GM23338 (cell line): Measurements from ENCODE around the gene BCAS3. TPM values are rescaled to one million over a fixed set of nuclear protein-coding genes. Genes with fewer than 3 reads are reported as not detected.

ENCODE experiments used
- ATAC-seq: fragments of 200-7000 bp; cut with Tn5 transposase; 3 replicates; pipeline ENCODE4 v1.9.1; 2020
- DNase-seq: peaks from one replicate; pipeline ENCODE4 v3.0.0-alpha.2; 2015; ENCODE audit warnings: low spot score
- H2AFZ ChIP-seq: fragments of 200-600 bp; sonication (generic); 2 replicates; pipeline ENCODE4 v1.8.0; 2016; ENCODE audit warnings: antibody characterized with exemption, mild to moderate bottlenecking, moderate library complexity
- H3F3A ChIP-seq: fragments of 200-600 bp; sonication (generic); replicated peaks from 2 replicates; pipeline ENCODE4 v1.8.0; 2017; ENCODE audit warnings: antibody characterized with exemption, mixed run types, low read depth
- H3K27ac ChIP-seq: fragments of 200-600 bp; sonication (generic); 2 replicates; pipeline ENCODE4 v1.6.1; 2016; ENCODE audit warnings: low read depth
- H3K27me3 ChIP-seq: fragments of 200-600 bp; sonication (generic); 2 replicates; pipeline ENCODE4 v1.8.0; 2016; ENCODE audit warnings: mild to moderate bottlenecking, mixed run types, moderate library complexity; ENCODE audit not compliant: insufficient read depth
- H3K36me3 ChIP-seq: fragments of 200-600 bp; sonication (generic); 2 replicates; pipeline ENCODE4 v1.8.0; 2016; ENCODE audit warnings: mild to moderate bottlenecking; ENCODE audit not compliant: insufficient read depth
- H3K4me1 ChIP-seq: fragments of 200-600 bp; sonication (generic); 2 replicates; pipeline ENCODE4 v1.8.0; 2016; ENCODE audit warnings: mild to moderate bottlenecking, moderate library complexity; ENCODE audit not compliant: insufficient read depth
- H3K4me2 ChIP-seq: fragments of 200-600 bp; sonication (generic); 2 replicates; pipeline ENCODE4 v1.7.1; 2017; ENCODE audit warnings: mixed run types
- H3K4me3 ChIP-seq: fragments of 200-600 bp; sonication (generic); 2 replicates; pipeline ENCODE4 v1.6.1; 2016; ENCODE audit warnings: mixed run types
- H3K79me2 ChIP-seq: fragments of 200-600 bp; sonication (generic); replicated peaks from 2 replicates; pipeline ENCODE4 v1.8.0; 2017; ENCODE audit warnings: mild to moderate bottlenecking; ENCODE audit not compliant: insufficient read depth
- H3K9me2 ChIP-seq: fragments of 200-600 bp; sonication (generic); 2 replicates; pipeline ENCODE4 v1.8.0; 2017; ENCODE audit not compliant: insufficient read depth
- H4K20me1 ChIP-seq: fragments of 200-600 bp; sonication (generic); replicated peaks from 2 replicates; pipeline ENCODE4 v1.8.0; 2017; ENCODE audit warnings: mild to moderate bottlenecking; ENCODE audit not compliant: insufficient read depth
- H3K27ac Mint-ChIP-seq: 2 replicates; pipeline ENCODE4 v1.8.0; 2020; ENCODE audit warnings: inconsistent platforms, mild to moderate bottlenecking, moderate library complexity, mixed read lengths
- H3K27me3 Mint-ChIP-seq: 3 replicates; pipeline ENCODE4 v1.8.0; 2022; ENCODE audit warnings: low read depth, mild to moderate bottlenecking, moderate library complexity, mixed read lengths, inconsistent platforms; ENCODE audit not compliant: insufficient read depth, poor library complexity
- H3K36me3 Mint-ChIP-seq: 3 replicates; pipeline ENCODE4 v1.8.0; 2021; ENCODE audit warnings: low read depth, mild to moderate bottlenecking, inconsistent platforms, moderate library complexity, mixed read lengths
- H3K4me1 Mint-ChIP-seq: 3 replicates; pipeline ENCODE4 v1.8.0; 2020; ENCODE audit warnings: mild to moderate bottlenecking, inconsistent platforms, mixed read lengths
- H3K4me3 Mint-ChIP-seq: 3 replicates; pipeline ENCODE4 v1.8.0; 2021; ENCODE audit warnings: moderate library complexity, mild to moderate bottlenecking, inconsistent platforms, mixed read lengths
- H3K9me3 Mint-ChIP-seq: 3 replicates; pipeline ENCODE4 v1.8.0; 2020; ENCODE audit warnings: moderate library complexity, mild to moderate bottlenecking, inconsistent platforms, mixed read lengths
- CREB1 ChIP-seq: fragments of 250-450 bp; sonication (Bioruptor Pico); IDR thresholded peaks from 2 replicates; pipeline ENCODE4 v1.5.0; 2020; ENCODE audit warnings: low read depth, mild to moderate bottlenecking, moderate library complexity
- ETS1 ChIP-seq: IDR thresholded peaks from 2 replicates; pipeline ENCODE4 v1.6.1; 2016; ENCODE audit warnings: antibody characterized with exemption
- EZH2phosphoT487 ChIP-seq: fragments of 200-600 bp; sonication (generic); IDR thresholded peaks from one replicate; pipeline ENCODE4 v1.8.1; 2018; ENCODE audit warnings: antibody characterized with exemption; ENCODE audit not compliant: unreplicated experiment
- NANOG ChIP-seq: IDR thresholded peaks from 2 replicates; pipeline ENCODE4 v1.6.1; 2016; ENCODE audit warnings: antibody characterized with exemption, borderline replicate concordance
- POLR2AphosphoS5 ChIP-seq: IDR thresholded peaks from 2 replicates; pipeline ENCODE4 v1.6.1; 2016; ENCODE audit warnings: antibody characterized with exemption, low read depth
- REST ChIP-seq: IDR thresholded peaks from one replicate; pipeline ENCODE4 v1.6.1; 2018; ENCODE audit warnings: antibody characterized with exemption; ENCODE audit not compliant: unreplicated experiment
- STAT1 ChIP-seq: IDR thresholded peaks from one replicate; pipeline ENCODE4 v1.6.1; 2016; ENCODE audit warnings: antibody characterized with exemption; ENCODE audit not compliant: unreplicated experiment
- ZNF331 ChIP-seq: fragments of 250-450 bp; sonication (Bioruptor Pico); IDR thresholded peaks from 2 replicates; pipeline ENCODE4 v1.5.0; 2020; ENCODE audit warnings: low read depth, mild to moderate bottlenecking, moderate library complexity
- ZNF462 ChIP-seq: fragments of 250-450 bp; sonication (Bioruptor Pico); IDR thresholded peaks from 2 replicates; pipeline ENCODE4 v1.5.0; 2020; ENCODE audit warnings: mild to moderate bottlenecking, moderate library complexity
- polyA plus RNA-seq: library from polyadenylated mRNA; unstranded; fragments of >200 nt; fragmentation: Nextera tagmentation; extraction: Ambion mirVana; gene quantifications from 2 replicates; pipeline ENCODE4 v1.2.1, GENCODE V29; 2016
- total RNA-seq: library from RNA; depleted of rRNA; stranded (reverse); fragments of >200 nt; shearing (Covaris generic); gene quantifications from 2 replicates; pipeline ENCODE4 v1.2.3, GENCODE V29; 2014

Gene BCAS3
- total and polyA plus RNA-seq, 2 experiments from 2014 or later: 8.2 to 28.0 TPM

GRCh38 chr17:61029181-61029580, 351.5 kb downstream of the BCAS3 start:
- no peak overlapping the region for H3K4me2 ChIP-seq
- H3K4me1 ChIP-seq: no peaks in the 10 kb centered on the region
- H3K27me3 ChIP-seq: no peaks in the 10 kb centered on the region
- Mint-ChIP-seq H3K27ac (no peak overlapping the region), H3K4me3 (no peak overlapping the region), H3K9me3 (no peaks in the 10 kb centered on the region), H3K27me3 (no peaks in the 10 kb centered on the region), H3K36me3 (no peaks in the 10 kb centered on the region), H3K4me1 (no peaks in the 10 kb centered on the region)
- H2AFZ ChIP-seq: no peak overlapping the region
- DNase-seq (no peak), ATAC-seq (no peak)
- no peak for TF ChIP-seq REST
- TF ChIP-seq EZH2phosphoT487: no peak
- TF ChIP-seq NANOG: no peak
- TF ChIP-seq ETS1: no peak
- no peak for TF ChIP-seq ZNF462 (CRISPR knock-in tag)
- TF ChIP-seq POLR2AphosphoS5: no peak
- TF ChIP-seq ZNF331 (CRISPR knock-in tag): no peak
- TF ChIP-seq STAT1: no peak
- TF ChIP-seq CREB1 (CRISPR knock-in tag): no peak
- H3K9me2 ChIP-seq: no peaks in the 10 kb centered on the region
- H3K36me3 ChIP-seq: no peaks in the 10 kb centered on the region
- no peaks in the 10 kb centered on the region for H3K79me2 ChIP-seq
- H3K4me3 ChIP-seq: no peak overlapping the region
- no peaks in the 10 kb centered on the region for H3F3A ChIP-seq
- H4K20me1 ChIP-seq: no peaks in the 10 kb centered on the region
- no peak overlapping the region for H3K27ac ChIP-seq
